ENCODE results near the gene ZDHHC8. TPM values are rescaled to one million over a fixed set of nuclear protein-coding genes. Genes with fewer than 3 reads are reported as not detected.

The ZDHHC8 gene
- total RNA-seq, 1 experiment from 2014 or later: 78.4 TPM

DNA sequence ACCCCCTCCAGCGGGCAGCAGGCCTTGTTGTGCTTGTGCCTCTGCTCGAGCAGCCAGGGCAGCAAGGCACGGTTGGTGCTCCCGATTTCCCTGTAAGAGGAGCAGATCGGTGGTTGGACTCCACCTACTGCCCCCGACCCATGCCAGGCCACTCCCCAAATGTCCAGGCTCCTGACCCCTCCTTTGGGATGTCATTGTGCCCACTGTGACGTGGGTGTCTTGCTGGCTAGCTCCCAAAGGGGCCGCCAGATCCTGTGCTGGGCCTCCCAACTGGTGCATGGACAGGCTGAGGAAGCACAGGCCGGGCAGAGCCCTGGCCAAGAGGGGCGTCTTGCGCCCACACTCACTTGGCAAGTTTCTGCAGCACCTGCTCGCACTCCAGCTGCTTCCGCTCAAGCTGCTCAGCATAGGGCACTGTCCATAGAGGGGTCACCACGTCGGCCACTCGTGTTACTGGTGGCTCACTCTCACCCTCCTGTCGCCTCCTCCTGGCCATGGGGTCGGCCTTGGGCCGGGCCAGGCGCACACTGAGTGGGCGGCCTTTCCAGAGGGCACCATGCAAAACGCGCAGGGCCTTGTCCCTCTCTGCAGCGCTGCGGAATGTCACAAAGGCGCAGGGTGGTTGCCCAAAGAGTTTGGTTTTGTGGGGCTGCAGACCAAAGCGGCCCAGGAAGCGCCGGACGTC, 15.8 kb upstream of the ZDHHC8 start, which contains the start of gene RANBP1:
TSS of gene RANBP1 (plus strand) at position 414 of the 685 bp plus-strand sequence. CDS start at position 495, 81 bp downstream.
- intact Hi-C loops (cut with micrococcal nuclease; ENCODE audit: unreplicated experiment): no loop called here
- H3K27me3 Mint-ChIP-seq (ENCODE audit: unreplicated experiment): no peaks in the 10 kb centered on the region
- H3K36me3 Mint-ChIP-seq (ENCODE audit: insufficient read depth, unreplicated experiment): peaks cover 91% of the 10 kb centered on the region
- H3K27ac Mint-ChIP-seq (ENCODE audit: unreplicated experiment): peak within 1 kb of the TSS; percentile 92
- H3K4me3 Mint-ChIP-seq (ENCODE audit: low read depth, unreplicated experiment): peak within 1 kb of the TSS; percentile 95
- DNase-seq: no peak
- CTCF ChIA-PET: no interaction called here
- TF ChIP-seq CTCF (IDR thresholded peaks at IDR 0.05; ENCODE audit: unreplicated experiment): no peak
- BruUV-seq (replicated peaks): no TSS peak
- no peaks in the 10 kb centered on the region for H3K4me1 Mint-ChIP-seq (ENCODE audit: low read depth, unreplicated experiment)
- no peaks in the 10 kb centered on the region for H3K9me3 Mint-ChIP-seq (ENCODE audit: low read depth, unreplicated experiment)

DNA sequence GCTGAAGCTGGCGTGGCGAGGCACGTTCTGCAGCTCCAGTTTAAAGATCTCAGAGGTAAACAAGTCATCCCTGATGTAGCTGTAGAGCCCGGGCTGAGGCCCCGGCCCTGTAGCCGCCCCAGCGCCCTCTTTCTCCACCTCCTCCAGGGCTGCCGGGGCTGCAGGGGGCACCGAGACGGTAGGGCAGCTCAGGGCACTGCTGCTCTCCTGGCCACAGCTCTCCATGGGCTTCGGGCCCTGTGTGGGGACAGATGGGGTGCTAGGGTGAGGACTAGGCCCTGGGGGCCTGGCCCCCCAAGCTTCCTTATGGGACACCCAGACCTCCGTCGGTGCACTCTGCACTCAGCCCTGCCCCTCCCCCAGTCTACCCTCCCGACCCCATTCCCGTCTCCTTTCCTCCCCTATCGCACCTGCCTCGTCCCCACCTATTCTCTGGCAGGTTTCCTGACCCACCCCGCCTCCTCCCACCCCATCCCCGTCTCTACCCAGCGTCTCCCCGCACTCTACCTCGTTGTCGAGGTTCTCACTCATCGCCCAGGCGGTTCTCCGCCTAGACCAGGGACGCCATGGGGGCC, 15.1 kb upstream of the ZDHHC8 start:
- TSS peak; percentile 57 for BruUV-seq (replicated peaks)
- H3K27me3 Mint-ChIP-seq (ENCODE audit: unreplicated experiment): no peaks in the 10 kb centered on the region
- CTCF ChIA-PET: interaction anchor here (0.5 to 0.8 kb wide), 2 partner anchors 8 to 689 kb away, joined by 3 to 5 read pairs; no protein-coding TSS in a partner anchor

DNA sequence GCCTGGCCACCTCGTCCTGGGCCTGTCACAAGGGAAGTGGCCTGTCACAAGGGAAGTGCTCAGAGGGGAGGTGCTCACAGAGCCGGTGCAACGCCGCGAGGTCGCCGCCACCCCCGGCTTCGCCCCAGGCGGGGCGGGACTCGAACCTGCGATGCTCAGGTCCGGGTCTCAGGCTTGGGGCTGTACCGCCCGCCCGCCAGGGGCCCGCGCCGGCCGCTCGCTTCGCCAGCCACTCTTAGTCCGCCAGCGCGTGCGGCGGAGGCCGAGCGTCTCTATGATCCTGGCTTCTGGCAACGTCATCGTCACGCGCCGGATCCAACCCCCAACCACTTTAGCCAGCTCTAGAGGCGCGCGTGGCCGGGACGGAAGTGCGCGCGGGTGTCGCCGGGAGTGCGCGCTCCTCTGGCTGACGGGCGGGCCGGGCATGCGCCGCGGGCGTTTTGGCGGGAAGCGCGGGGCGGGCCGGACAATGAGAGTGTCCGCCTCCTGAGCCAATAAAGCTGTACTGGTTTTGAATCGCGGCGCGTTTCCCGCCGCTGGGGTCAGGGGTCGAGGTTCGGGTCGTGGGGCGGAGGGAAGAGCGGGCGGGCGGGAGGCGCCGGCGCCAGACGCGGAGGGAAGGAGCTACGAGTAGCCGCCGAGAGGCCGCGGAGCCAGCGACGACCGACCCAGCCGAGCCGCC, 14.5 kb upstream of the ZDHHC8 start, which contains the start of gene TRMT2A:
TSS of gene TRMT2A (minus strand) at position 276 of the 682 bp plus-strand sequence. CDS start 320 bp downstream, outside the sequence.
- Mint-ChIP-seq H3K4me1 (ENCODE audit: low read depth, unreplicated experiment) (no peaks in the 10 kb centered on the region), H3K27ac (ENCODE audit: unreplicated experiment) (peak within 1 kb of the TSS; percentile 92), H3K36me3 (ENCODE audit: insufficient read depth, unreplicated experiment) (peaks cover 88% of the 10 kb centered on the region), H3K27me3 (ENCODE audit: unreplicated experiment) (no peaks in the 10 kb centered on the region), H3K9me3 (ENCODE audit: low read depth, unreplicated experiment) (no peaks in the 10 kb centered on the region), H3K4me3 (ENCODE audit: low read depth, unreplicated experiment) (peak within 1 kb of the TSS; percentile 95)
- CTCF ChIA-PET: interaction anchor here (0.5 to 0.8 kb wide), 2 partner anchors 9 to 688 kb away, joined by 3 to 5 read pairs; no protein-coding TSS in a partner anchor
- no peak for TF ChIP-seq CTCF (IDR thresholded peaks at IDR 0.05; ENCODE audit: unreplicated experiment)
- intact Hi-C loops (cut with micrococcal nuclease; ENCODE audit: unreplicated experiment): no loop called here
- DNase-seq: peak; percentile 98
- BruUV-seq (replicated peaks): no TSS peak

More for the DNA sequence above, 15.1 kb upstream of the ZDHHC8 start:
- H3K36me3 Mint-ChIP-seq (ENCODE audit: insufficient read depth, unreplicated experiment): peaks cover 91% of the 10 kb centered on the region
- peak overlapping the region; percentile 95 for H3K4me3 Mint-ChIP-seq (ENCODE audit: low read depth, unreplicated experiment)
- H3K9me3 Mint-ChIP-seq (ENCODE audit: low read depth, unreplicated experiment): no peaks in the 10 kb centered on the region
- peak overlapping the region; percentile 92 for H3K27ac Mint-ChIP-seq (ENCODE audit: unreplicated experiment)
- DNase-seq: no peak
- H3K4me1 Mint-ChIP-seq (ENCODE audit: low read depth, unreplicated experiment): no peaks in the 10 kb centered on the region
- no peak for TF ChIP-seq CTCF (IDR thresholded peaks at IDR 0.05; ENCODE audit: unreplicated experiment)
- intact Hi-C loops (cut with micrococcal nuclease; ENCODE audit: unreplicated experiment): no loop called here

DNA sequence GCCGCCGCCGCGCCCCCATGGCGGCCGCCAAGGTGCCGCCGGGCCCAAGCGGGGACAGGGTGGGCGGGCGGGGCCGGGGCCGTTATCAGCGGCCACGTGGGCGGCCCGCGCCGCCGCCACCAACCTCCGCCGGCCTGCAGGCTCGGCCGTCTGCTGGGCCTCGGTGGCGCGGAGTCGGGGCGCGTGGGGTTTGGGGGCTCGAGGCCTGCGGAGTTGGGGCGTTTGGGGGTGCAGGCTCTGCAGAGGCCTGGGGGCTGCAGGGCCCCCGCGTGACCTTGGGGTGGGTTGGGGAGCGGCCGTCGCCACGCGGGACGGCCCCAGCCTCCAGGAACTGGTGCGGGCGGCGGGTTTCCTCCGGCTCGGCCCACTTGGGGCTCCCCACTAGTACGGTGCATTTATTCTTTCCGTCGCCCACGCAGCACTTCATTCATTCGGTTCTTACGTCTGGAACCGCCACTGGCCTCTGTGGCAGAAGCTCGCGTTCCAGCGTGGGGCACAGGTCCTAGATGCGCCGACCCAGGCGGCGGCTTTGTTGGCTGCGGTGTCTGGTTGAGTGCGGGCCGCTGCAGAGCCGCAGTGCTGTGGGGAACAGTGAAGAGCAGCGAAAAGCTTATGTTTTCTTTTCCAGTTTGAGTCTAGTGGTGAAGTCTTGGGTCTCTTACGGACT, 13.8 kb upstream of the ZDHHC8 start:
- no peaks in the 10 kb centered on the region for H3K27me3 Mint-ChIP-seq (ENCODE audit: unreplicated experiment)
- H3K9me3 Mint-ChIP-seq (ENCODE audit: low read depth, unreplicated experiment): no peaks in the 10 kb centered on the region
- no TSS peak for BruUV-seq (replicated peaks)
- peak overlapping the region; percentile 95 for H3K4me3 Mint-ChIP-seq (ENCODE audit: low read depth, unreplicated experiment)
- TF ChIP-seq CTCF (IDR thresholded peaks at IDR 0.05; ENCODE audit: unreplicated experiment): no peak
- peak; percentile 19 for DNase-seq
- H3K27ac Mint-ChIP-seq (ENCODE audit: unreplicated experiment): peak overlapping the region; percentile 92
- H3K36me3 Mint-ChIP-seq (ENCODE audit: insufficient read depth, unreplicated experiment): peaks cover 87% of the 10 kb centered on the region
- no peaks in the 10 kb centered on the region for H3K4me1 Mint-ChIP-seq (ENCODE audit: low read depth, unreplicated experiment)
- intact Hi-C loops (cut with micrococcal nuclease; ENCODE audit: unreplicated experiment): no loop called here
- CTCF ChIA-PET: no interaction called here
